H7 (cell line): ENCODE measurements around the gene ARIH1. TPM values are rescaled to one million over a fixed set of nuclear protein-coding genes. Genes with fewer than 3 reads are reported as not detected.
"Not testable (repeated sequence)": the region's sequence is repeated elsewhere in the genome, so short reads cannot be mapped to it uniquely, and the experiment has no call there.

Experiments used
- DNase-seq: peaks from one replicate; pipeline ENCODE4 v3.0.0; 2012
- H3K27me3 ChIP-seq: 2 replicates; pipeline ENCODE4 v1.6.0; 2011; ENCODE audit warnings: mild to moderate bottlenecking, low read length; ENCODE audit not compliant: control insufficient read depth, insufficient read depth
- H3K36me3 ChIP-seq: replicated peaks from 2 replicates; pipeline ENCODE4 v1.5.1; 2011; ENCODE audit warnings: low read length; ENCODE audit not compliant: control insufficient read depth, insufficient read depth
- H3K4me3 ChIP-seq: 2 replicates; pipeline ENCODE4 v1.5.1; 2011; ENCODE audit warnings: low read depth, mild to moderate bottlenecking, control low read depth, low read length, moderate library complexity; ENCODE audit not compliant: insufficient read depth
- total RNA-seq: library from RNA; depleted of rRNA; stranded (reverse); fragments of >200 nt; shearing (Covaris generic); gene quantifications from 2 replicates; pipeline ENCODE4 v1.2.3, GENCODE V29; 2014

Gene ARIH1
- total RNA-seq, 1 experiment from 2014 or later: 60.5 TPM

DNA sequence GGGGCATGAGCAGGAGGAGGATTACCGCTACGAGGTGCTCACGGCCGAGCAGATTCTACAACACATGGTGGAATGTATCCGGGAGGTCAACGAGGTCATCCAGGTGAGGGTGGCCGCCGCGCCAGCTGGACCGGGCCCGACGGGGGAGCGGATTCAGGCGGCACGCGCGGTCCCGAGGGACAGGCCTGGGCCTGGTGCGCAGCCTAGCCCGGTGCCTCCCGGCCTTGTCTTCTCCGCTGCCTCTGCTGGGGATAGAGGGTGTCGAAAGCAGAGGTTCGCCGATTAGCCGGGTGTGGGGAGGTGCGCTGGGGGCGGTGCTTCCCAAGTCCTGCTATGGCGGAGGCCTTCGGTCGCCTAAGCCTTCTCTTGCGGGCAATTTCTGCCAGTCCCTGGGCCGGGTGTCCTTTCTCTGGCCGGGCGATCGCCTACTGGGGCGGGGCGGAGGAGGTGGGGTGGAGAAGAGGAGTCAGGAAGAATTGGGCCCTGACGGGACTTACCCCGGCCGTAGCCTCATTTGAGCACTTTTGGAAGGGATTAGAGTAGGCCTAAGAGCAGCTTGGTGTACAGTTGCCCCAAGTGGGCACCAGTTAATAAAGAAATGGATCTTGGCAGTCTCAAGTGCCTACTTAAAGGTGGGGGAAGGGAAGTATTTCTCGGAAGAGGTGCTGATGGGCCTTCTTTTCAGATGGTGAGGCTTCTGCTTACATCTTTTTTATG is 940 bp downstream of the ARIH1 start:
- Histone ChIP-seq H3K36me3 (peaks cover 4% of the 10 kb centered on the region), H3K27me3 (no peaks in the 10 kb centered on the region), H3K4me3 (peak overlapping the region; percentile 97)
- DNase-seq: peak; percentile 76

DNA sequence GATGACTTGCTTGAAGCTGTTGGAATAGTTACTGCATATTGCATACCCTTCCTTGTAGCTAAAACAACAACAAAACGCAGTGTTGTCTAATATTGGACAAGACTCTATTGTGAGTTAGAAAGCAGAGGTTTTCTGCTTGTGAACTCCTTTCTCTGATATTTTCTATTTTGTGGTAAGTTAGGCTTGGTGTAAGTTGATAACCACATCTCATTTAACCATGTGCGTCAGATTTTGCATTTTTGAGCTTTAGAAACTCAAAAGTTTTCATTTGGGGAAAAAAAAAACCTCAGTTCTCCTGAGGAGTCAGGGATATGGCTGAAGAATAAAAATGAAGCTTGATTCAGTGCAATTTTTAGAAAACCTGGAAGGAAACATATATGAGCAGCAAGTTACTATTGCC is 1.5 kb downstream of the ARIH1 start:
- DNase-seq: no peak
- Histone ChIP-seq H3K27me3 (no peaks in the 10 kb centered on the region), H3K4me3 (peak overlapping the region; percentile 97), H3K36me3 (peaks cover 4% of the 10 kb centered on the region)

DNA sequence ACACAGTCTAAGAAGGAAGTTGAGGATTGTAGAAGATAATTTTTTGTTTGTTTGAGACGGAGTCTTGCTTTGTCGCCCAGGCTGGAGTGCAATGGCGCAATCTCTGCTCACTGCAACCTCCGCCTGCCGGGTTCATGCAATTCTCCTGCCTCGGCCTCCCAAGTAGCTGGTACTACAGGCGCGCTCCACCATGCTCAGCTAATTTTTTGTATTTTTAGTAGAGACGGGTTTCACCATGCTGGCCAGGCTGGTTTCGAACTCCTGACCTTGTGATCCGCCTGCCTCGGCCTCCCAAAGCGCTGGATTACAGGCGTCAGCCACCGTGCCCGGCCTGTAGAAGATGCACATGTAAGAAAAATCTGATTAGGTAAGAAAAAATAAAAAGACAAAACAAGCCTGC is 2.2 kb downstream of the ARIH1 start:
- not testable (repeated sequence) for H3K27me3 ChIP-seq, H3K4me3 ChIP-seq, DNase-seq, H3K36me3 ChIP-seq

- Histone ChIP-seq H3K4me3 (no peak overlapping the region), H3K27me3 (no peaks in the 10 kb centered on the region), H3K36me3 (peaks cover 4% of the 10 kb centered on the region)
- DNase-seq: no peak
These were observed 7.0 kb downstream of the ARIH1 start for GRCh38 chr15:72481015-72481659.

- H3K36me3 ChIP-seq: peaks cover 2% of the 10 kb centered on the region
- no peak for DNase-seq
- no peaks in the 10 kb centered on the region for H3K27me3 ChIP-seq
- no peak overlapping the region for H3K4me3 ChIP-seq
These were observed 8.1 kb downstream of the ARIH1 start for GRCh38 chr15:72482275-72482674.

GRCh38 chr15:72483279-72483678 is 9.1 kb downstream of the ARIH1 start:
- no peak overlapping the region for H3K4me3 ChIP-seq
- H3K27me3 ChIP-seq: no peaks in the 10 kb centered on the region
- H3K36me3 ChIP-seq: peaks cover 2% of the 10 kb centered on the region
- DNase-seq: no peak

- no peak overlapping the region for H3K4me3 ChIP-seq
- no peaks in the 10 kb centered on the region for H3K27me3 ChIP-seq
- no peak for DNase-seq
- H3K36me3 ChIP-seq: no peaks in the 10 kb centered on the region
These were observed 12.0 kb downstream of the ARIH1 start for GRCh38 chr15:72486144-72486543.

DNA sequence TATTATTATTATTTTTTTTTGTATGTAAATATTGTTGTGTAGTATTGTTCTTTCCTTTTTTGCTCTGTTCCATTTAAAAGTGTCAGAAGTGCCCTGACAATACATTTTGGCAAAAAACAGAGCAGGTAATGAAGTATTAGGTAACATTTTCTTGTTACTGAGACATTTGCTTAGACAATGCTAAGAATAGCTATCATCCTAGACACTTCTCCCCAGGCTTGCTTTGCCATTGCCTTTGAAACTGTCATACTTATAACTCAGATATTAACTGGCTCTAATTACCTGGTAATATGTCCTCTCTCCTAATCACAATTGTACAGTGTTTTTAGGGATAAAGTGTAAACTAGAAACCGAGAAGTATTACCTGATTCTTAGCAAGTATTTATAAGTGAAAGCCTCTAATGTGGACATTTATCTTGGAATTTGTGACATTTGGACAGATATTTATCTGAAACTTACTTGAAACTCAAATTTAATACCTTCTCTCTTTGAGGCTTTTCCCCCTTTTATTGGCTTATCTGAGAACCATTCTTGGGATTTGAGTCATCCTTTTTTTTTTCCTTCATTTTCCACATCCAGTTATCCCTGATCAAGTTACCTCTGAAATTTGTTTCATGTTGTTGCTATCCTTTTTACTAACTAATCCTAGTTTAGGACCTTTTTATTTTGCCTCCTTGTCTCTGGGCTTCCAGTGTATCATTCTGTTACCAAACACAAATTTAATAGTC is 13.1 kb downstream of the ARIH1 start:
- DNase-seq: no peak
- Histone ChIP-seq H3K36me3 (no peaks in the 10 kb centered on the region), H3K4me3 (no peak overlapping the region), H3K27me3 (no peaks in the 10 kb centered on the region)

GRCh38 chr15:72488558-72488957 is 14.4 kb downstream of the ARIH1 start:
- H3K4me3 ChIP-seq: no peak overlapping the region
- H3K27me3 ChIP-seq: no peaks in the 10 kb centered on the region
- no peak for DNase-seq
- H3K36me3 ChIP-seq: no peaks in the 10 kb centered on the region

DNA sequence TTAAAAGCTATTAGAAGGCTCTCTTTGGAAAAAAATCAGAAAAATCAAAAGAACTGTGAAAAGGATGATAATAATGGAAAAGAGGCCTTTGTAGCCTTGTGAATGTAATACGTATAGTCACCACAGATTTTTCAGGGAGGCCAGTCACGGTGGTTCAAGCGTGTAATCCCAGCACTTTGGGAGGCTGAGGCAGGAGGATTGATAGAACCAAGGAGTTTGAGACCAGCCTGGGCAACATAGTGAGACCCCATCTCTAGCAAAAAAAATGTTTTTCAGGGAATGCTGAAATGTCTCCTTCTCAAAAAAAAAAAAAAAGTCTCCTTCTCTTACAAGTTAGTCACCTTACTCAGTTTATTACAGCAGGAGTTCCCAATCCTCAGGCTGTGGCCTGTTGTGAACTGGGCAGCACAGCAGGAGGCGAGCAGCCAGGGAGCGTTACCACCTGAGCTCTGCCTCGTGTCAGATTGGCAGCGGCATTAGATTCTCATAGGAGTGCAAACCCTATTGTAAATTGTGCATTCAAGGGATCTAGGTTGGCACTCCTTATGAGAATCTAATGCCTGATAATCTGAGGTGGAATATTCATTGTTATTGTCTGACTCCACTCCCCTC is 15.9 kb downstream of the ARIH1 start:
- DNase-seq: no peak
- Histone ChIP-seq H3K36me3 (no peaks in the 10 kb centered on the region), H3K4me3 (no peak overlapping the region), H3K27me3 (no peaks in the 10 kb centered on the region)

DNA sequence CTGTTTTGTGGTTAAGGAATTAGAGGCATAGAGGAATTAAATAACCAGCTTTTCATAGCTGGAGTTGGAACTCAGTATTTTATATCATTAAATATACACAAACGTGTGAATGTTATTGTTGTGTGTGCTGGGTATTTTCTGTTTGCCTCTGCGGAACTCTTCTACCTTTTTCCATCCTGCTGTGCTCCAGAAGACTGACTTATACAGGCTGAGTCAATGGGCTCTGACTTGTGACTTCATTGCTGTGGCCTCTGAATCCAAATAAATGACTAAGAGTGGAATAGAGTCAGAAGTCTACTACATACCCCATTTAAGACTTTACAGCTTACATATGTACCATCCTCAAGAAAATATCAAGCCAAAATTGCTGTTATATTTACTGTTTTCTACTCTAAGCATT is 17.6 kb downstream of the ARIH1 start:
- DNase-seq: no peak
- no peak overlapping the region for H3K4me3 ChIP-seq
- H3K27me3 ChIP-seq: no peaks in the 10 kb centered on the region
- H3K36me3 ChIP-seq: no peaks in the 10 kb centered on the region

GRCh38 chr15:72492733-72493132 is 18.6 kb downstream of the ARIH1 start:
- DNase-seq: no peak
- Histone ChIP-seq H3K36me3 (no peaks in the 10 kb centered on the region), H3K4me3 (no peak overlapping the region), H3K27me3 (no peaks in the 10 kb centered on the region)

- no peaks in the 10 kb centered on the region for H3K27me3 ChIP-seq
- DNase-seq: no peak
- H3K4me3 ChIP-seq: no peak overlapping the region
- H3K36me3 ChIP-seq: no peaks in the 10 kb centered on the region
These were observed 19.1 kb downstream of the ARIH1 start for GRCh38 chr15:72493220-72493619.

GRCh38 chr15:72495007-72495406 is 20.9 kb downstream of the ARIH1 start:
- Histone ChIP-seq H3K36me3 (no peaks in the 10 kb centered on the region), H3K4me3 (no peak overlapping the region), H3K27me3 (no peaks in the 10 kb centered on the region)
- no peak for DNase-seq

DNA sequence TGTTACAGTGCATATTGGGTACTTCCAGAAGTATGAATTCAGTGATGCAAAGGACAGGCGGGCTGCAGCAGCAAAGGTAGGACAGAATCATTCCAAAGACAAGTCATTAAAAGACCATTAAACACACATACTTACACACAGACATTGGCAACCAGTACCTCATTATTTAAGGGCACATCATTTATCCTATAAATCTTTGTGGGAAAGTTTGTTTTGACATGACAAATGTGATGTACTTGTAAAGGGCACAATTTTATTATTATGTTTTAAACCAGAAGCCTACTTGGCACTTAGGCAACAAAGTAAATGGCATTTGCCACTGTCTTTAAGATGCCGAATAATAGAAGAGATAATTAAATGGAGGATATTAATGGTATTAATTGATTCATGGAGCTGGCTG is 22.7 kb downstream of the ARIH1 start:
- H3K4me3 ChIP-seq: no peak overlapping the region
- H3K36me3 ChIP-seq: no peaks in the 10 kb centered on the region
- H3K27me3 ChIP-seq: no peaks in the 10 kb centered on the region
- DNase-seq: no peak
